NCI-H2227 (cell line): Measurements from ENCODE around the gene ALG2.
A peak's percentile ranks its signal among the peaks of the same experiment; 100 is the strongest.
"Not testable (repeated sequence)": the region's sequence is repeated elsewhere in the genome, so short reads cannot be mapped to it uniquely, and the experiment has no call there.

Source experiments
- DNase-seq: peaks from one replicate; lab custom pipeline; 2025; ENCODE audit not compliant: unreplicated experiment; lab: John Stamatoyannopoulos, UW

Gene ALG2

DNA sequence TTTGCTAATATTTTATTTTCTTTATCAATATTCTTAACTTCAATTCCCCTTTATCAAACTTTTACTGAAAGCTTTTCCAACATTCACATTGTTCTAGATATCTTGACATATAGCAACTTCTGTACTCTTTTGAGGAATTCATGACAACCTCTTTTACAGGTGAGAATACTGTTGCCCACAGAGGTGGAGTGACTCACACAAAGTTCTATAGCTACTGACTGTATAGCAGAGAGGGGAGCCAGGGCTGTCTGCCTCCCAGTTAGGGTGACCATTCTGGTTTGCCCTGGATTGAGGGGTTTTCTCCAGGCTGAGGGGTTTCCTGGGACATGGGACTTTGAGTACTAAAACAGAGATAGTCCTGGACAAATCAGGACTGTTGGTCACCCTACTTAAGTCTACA is 16.6 kb upstream of the ALG2 start:
- DNase-seq = no peak

DNA sequence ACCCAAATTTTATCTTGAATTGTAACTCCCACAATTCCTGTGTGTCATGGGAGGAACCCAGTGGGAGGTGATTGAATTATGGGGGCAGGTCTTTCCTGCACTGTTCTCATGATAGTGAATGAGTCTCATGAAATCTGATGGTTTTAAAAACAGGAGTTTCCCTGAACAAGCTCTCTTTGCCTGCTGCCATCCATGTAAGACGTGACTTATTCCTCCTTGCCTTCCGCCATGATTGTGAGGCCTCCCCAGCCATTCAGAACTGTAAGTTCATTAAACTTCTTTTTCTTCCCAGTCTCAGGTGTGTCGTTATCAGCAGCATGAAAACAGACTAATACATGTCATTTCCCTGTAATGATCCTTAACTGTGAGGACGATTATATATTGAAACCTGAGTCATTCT is 16.1 kb upstream of the ALG2 start:
- DNase-seq = not testable (repeated sequence)

DNA sequence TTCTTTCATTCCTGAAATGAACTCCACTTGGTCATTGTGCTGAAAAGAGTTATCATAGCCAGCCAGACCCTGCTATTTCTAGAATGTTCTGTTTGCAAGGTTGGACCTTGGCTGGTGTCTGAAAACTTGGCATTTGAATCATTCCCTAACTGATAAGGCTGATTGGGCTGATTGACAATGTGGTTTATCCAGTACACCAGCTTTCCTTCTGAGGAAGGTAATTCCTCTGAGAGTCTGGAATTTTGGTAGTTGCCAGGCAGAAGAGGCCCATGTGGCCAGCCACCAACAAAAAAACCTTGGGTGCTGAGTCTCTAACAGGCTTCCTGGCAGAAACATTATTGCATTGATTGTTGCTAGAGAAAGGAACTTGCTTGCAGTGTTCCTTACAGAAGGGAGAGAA is 15.6 kb upstream of the ALG2 start:
- DNase-seq = no peak

DNA sequence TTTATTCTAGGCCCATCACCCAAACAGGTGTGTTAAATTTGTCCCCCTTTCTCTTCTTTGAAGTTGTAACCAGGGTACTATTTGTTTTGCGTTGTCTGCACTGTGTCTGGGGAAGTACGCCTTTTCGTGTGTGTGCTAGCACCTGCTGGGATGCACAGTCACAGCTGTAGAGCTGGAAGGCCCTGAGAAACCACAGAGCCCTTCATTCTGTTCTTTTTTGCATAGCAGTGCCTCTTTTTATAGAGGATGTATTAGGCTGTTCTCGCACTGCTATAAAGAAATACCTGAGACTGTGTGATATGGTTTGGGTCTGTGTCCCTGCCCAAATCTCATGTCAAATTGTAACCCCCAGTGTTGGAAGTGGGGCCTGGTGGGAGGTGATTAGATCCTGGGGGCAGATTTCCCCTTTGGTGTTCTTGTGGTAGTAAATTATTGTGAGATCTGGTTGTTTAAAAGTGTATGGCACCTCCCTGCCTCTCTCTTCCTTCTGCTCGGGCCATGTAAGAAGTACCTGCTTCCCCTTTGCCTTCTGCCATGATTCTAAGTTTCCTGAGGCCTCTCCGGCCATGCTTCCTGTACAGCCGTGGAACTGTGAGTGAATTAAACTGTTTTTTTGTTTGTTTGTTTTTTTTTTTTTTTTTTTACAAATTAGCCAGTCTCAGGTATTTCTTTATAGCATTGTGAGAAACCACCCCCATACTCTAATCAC is 14.3 kb upstream of the ALG2 start:
- no peak for DNase-seq

DNA sequence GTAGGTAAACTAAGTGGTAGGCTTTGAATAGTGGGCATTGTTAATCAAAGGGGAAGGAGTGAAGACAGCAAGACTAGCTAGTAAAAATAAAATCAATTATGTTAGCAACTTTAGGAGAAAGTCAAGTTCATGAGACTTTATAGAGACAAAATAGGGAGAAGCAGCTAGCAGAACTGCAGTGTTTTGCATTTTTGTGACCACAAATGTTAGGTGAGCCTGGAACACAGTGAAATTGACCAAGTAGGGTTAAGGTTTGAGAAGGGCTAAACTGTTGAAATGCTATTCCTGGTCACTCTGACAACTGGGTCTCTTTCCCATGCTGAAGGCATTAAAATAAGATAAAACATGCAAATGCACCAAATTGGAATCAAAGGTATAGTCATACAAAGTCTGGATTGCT is 13.3 kb upstream of the ALG2 start:
- no peak for DNase-seq

DNA sequence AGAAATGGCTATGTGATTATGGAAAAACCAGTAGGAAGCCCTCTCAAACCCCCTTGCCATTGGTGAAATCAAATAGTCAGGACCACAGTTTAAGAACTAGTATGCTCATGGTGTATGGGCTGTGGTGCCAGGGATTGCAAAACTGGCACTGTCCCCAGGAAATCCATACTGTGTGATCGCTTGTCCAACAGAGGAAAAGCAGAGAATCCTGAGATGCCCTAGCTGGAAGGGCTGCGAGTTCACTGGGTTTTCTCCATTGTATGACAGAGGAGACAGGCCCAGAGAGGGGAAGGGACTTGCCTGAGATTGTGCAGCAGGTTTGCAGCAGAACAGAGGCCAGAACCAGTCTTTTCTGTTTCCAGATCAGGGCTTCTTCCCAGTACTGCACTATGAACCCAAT is 12.9 kb upstream of the ALG2 start:
- no peak for DNase-seq

DNA sequence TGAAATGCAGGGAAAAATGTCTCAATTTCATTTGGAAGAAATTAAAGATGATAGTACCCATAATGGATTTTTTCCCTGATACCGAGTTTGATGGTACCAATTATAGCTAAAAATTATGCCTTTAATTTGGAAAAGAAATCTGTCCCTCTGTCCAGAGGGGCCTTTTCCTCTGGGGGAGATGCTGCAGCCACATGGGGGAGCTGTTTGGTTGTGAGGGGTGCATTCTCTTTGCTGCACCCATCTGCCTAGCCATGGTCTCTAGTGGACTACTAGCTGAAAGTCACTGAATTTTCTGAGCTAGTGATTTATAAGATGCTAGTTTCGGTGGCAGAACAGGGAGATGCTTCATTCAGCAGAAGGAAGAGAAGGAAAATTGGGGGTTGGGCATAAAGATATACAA is 10.0 kb upstream of the ALG2 start:
- no peak for DNase-seq

DNA sequence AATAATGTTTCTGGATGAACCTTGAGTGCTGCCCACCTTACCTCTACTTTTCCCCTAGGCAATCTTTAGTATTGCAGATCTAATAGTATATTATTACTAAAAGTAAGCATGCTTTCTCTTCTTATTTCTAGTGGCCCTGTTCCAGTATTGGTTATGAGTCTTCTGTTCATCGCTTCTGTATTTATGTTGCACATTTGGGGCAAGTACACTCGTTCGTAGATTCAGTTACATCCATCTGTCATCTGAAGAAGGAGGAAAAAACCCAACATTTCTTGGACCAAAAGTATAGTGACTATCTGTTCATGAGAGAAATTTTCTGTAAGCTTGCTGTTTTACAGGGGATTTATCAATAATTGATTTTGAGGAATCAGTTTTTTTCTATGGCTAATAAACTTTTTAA is 8.5 kb upstream of the ALG2 start:
- DNase-seq = no peak

DNA sequence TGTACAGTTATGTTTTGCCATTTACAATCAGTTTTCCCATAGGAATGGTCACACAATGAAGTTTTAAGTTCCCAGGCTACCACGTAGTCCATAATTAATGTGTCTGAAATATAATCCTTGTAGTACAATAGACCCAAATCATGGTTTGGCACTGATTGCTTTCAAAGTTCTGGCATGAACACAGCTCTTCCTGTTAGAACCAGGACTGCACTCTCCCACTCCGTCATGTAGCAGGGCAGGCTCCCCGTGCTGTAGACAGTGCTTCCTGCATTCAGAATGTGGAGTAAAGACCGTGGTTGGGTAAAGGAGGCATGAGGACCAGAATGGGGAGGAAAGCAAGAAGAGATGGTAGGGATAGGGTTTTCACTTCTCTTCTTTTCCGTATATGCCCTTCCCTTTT is 4.3 kb upstream of the ALG2 start:
- DNase-seq = no peak

DNA sequence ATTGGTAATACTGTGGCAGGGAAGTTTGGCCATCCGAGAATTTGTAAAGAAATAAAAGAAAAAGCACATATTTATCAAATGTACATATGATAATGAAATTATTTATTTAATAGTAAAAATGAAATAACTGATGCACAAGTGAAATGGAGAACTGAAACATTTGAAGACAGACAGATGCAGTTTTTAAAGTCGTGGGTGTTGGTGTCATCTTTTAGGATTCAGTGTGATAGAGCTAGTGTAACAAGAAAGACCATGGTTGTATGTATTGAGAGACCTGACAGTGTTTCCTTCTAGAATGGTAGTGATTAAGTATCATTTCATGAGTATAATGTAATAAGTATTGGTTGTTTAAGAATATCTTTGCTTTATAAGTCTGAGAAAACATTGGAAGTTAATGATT is 2.7 kb upstream of the ALG2 start:
- DNase-seq = no peak

DNA sequence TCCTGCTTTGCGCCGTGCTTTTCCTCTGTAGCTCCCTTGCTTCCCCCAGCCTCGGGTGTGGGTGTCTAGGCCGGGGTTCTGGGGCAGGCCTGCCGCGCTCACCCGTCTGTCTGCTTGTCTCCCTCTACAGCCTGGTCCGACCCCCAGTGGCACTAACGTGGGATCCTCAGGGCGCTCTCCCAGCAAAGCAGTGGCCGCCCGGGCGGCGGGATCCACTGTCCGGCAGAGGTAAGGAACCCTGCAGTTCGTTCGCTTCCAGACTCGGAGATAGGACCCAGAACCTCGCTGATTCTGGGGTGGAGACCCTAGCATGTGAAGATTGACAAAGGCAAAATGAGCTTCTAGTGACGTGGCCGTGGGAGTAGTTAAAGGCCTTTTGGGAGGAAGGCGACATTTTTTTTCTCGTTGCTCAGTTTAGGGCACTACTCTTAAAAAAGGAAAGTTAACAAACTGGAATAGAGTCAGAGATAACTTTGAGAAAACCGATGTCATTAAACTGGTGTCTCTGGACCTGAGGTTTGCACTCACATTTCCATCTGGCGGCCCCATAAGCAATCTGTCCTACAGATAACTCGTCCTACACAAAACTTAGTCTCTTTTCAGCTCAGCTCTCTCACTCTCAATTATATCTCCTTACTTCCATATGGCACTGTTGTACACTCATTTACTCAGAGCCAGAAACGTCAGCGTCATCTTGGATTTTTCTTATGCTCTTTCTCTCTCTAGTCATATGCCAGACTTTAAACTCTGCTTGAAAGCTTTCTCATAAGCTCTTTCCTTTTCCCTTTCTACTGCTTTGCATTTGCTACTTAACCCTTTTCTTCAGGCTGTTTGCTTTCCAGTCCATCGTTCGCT is 901 bp upstream of the ALG2 start:
- DNase-seq = peak; percentile 22

DNA sequence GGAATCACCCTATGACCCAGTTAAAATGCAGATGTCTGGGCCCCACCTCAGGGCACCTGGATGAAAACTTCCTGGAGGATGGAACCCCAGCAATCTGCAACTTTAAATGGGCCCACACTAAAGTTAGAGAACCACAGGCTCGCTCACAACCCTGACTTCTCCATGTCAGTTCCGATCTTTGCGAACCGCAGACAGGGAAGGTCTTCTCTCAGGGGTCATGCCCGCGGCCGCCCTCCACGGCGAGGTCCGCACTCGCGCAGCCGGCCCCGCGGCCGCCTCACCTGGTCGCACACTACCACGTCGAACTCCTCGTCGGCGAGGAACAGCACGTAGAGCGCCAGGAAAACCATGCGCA is 499 bp downstream of the ALG2 start:
- no peak for DNase-seq

DNA sequence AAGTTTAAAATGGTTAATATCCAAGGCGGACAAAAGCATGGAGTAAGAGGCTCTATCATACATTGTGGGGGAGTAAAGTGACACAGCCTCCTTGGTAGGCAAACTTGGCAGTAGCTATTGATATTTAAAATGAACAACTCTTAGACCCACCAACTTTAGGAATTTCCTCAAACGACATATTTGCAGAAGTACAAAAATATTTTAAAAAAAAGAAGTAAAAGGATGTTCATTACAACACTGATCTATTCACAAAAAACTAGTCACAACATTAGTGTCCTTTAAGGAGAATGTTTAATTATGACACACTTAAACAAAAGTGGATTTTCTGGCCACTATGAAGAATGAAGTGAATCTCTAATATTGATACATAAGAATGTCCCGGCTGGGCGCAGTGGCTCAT is 1.7 kb downstream of the ALG2 start:
- DNase-seq = no peak

DNA sequence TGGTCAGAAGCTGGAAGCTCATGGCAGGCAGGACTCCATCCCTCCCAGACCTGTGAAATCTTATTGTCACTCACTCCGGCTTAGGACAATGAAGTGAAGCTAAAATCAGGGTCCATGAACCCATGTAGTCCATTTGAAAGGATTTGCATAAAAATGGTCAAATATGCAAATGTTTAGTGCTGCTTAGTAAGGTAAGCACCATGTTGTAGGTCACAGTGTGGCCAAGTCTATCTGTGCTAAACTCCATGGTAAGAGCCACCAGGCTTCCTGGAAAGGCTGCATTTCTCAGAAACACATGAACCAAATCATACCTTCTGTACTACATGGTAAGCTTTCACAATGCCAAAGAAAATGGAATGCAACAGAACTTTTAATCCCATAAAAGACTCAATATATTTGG is 5.7 kb downstream of the ALG2 start:
- DNase-seq = no peak

DNA sequence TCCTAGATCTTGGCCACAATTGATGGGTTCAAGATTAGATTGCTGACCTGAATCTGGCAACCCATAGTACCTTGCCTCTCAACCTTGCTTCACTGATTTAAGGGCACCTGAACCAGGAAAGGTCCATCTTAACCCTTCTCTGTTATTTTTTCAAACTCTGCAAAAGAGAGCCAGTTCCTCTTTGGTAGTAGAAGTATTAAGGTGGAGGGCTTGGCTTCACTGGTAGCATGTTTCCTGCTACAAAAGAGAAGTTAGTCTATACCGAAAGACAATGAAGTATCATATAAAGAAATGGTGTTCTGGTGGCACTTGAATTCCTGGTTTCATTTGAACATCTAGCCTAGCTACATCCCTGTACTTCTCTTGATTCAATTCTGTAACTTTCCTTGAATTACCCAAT is 8.5 kb downstream of the ALG2 start:
- no peak for DNase-seq

DNA sequence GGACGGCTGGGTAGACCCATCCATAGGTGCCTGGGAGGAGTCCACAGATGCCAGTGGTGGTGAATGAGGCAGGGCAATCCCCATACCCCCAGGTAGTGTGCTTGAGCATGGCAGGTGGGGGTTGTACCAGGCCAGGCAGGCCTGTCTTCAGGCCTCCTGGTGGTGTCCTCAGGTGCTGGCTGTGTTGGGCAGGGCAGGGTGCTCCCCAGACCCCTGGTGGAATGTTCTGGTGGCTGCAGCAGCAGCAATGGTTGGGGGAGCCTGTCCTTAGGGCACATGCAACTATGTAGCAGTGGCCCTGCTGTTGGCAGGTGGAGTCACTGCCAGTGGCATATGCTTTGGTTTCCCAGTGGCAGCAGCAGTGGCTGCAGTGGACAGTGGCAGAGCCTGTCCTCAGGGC is 10.0 kb downstream of the ALG2 start:
- no peak for DNase-seq

DNA sequence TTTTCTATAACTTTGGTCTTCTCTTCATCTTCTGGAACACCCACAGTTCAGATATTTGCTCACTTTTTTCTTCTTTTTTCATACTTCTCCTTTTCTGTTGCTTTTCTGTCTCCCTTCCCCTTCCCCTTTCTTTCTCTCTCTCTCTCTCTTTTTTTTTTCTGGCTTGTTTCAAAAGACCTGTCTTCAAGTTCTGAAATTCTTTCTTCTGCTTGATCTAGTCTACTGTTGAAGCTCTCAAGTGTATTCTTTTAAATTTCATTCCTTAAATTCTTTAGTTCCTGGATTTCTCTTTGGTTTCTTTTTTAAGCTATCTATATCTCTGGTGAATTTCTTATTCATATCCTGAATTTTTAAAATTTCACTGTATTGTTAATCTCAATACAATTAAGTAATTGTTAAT is 11.2 kb downstream of the ALG2 start:
- no peak for DNase-seq

DNA sequence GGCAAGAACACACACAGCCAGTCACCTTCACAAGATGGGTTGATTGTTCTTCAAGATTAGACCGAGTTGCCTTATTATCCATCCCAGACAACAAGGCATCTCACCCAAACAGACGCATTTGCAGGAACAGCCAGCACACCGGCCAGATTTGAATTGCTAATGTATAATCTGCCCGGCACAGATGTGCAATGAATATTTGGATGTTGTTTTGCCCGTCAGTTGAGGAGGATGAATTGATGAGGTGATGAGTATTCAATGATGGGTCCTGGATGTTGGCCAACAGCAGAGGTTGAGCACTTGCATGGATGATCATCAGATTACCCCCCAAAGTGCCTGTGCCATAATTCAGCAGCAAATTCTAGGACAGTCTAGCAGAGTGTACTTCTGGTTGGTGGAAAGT is 20.1 kb downstream of the ALG2 start:
- no peak for DNase-seq

DNA sequence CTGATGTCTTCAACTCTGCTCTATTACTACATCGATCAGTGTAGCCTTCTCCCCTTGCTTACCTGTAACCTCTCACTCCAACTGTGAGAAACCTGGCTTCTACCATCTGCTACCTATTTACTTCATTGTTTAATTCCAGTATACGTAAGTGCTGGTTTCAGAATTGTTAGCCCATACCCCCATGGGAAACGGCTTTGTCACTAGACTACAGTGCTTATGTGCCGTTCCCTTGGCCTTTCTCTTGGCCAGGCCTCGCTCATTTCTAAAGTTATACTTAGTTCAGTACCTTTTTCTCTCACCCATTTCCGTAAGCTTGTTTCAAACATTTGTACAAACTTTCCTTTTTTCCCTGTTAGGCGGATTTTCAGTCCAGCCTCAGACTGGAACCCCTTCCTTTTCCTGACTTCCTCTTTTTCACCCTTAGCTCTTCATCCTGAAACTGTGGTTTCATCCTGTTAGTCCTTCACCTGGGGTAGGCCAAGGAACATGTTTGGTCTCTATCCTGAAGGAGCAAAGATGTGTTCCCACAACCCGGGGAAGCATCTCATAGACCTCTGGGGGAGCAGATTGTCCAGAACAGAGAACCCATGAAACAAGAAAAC is 21.7 kb downstream of the ALG2 start:
- no peak for DNase-seq

DNA sequence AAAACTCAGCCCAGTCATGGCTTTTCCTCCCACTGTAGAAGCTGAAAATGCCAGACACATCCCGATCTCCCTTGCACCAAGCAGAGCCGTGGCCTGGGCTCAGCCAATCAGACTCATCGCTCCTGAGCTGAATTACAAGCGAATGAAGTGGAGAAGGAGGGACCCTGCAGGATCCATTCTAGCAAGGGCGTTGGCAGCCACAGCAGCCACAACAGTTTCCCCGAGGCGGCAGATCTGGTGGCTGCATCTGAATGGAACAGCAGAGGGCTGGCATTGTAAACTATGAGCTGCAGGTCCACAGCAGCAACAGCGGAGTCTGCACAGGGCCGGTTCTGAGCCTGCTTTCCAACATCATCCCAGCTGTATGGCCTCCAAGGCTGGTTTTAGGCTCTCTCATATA is 23.8 kb downstream of the ALG2 start:
- DNase-seq = peak; percentile 44

DNA sequence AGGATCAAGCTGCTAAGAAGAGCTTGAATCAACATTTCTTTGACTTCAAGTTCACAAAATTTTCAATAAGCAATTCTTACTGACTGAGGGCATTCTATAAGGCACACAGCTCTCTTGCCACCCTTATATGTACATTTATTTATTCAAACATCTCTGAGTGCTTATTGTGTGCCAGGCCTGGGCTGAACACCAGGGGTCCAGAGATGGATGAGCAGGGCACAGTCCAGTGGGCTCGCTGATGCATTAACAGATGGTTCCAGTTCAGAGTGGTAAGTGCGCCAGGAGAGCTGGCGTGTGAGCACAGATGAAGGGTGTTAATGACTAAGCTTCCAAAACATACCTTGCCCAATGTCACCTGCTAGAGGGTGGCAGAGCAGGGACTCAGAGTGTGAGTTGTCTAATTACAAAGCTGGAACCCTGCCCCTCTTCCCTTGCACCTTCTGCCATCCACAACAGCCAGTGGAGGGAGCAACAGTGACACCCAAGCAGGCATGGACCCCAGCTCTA is 24.6 kb downstream of the ALG2 start:
- no peak for DNase-seq

DNA sequence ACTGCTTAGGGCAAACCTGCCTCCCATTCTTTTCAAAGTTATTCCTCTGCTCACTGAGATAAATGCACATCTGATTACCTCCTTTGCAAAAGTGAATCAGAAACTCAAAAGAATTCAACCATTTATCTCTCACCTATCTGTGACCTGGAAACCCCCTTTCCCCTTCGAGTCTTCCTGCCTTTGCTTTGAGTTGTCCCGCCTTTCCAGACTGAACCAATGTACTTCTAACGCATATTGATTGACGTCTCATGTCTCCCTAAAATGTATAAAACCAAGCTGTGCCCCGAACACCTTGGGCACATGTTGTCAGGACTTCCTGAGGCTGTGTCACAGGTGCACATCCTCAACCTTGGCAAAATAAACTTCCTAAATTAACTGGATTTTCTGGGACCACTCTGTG is 25.3 kb downstream of the ALG2 start:
- not testable (repeated sequence) for DNase-seq
